K562 (cell line): ENCODE results near the gene MGAT4C. TPM values are rescaled to one million over a fixed set of nuclear protein-coding genes. Genes with fewer than 3 reads are reported as not detected.

Source experiments
- ATAC-seq: fragments of 200-7000 bp; cut with Tn5 transposase; 3 replicates; pipeline ENCODE4 v1.9.1; 2020; ENCODE audit warnings: moderate library complexity
- BruUV-seq: library from RNA; stranded (reverse); fragments of 400-500 nt; replicated peaks from 2 replicates; lab custom pipeline; 2021; lab: Mats Ljungman, UMichigan
- CTCF ChIA-PET: fragments of 300-600 bp; formaldehyde crosslinking; extraction: SDS; loops from one replicate; lab custom pipeline; 2021; ENCODE audit warnings: low intra/inter-chr PET ratio; lab: Yijun Ruan, JAX
- POLR2A ChIA-PET: fragments of 300-600, 350-650 bp; sonication (Branson Sonifier 250); formaldehyde crosslinking; extraction: SDS; loops from one replicate; lab custom pipeline; 2021; ENCODE audit warnings: antibody characterized with exemption, inconsistent platforms; lab: Yijun Ruan, JAX
- DNase-seq, 4 experiments: peaks; one replicate each; pipeline versions ENCODE4 v3.0.0 to v3.0.0-alpha.2; 2011 to 2018; ENCODE audit warnings: low spot score in 3 of 4, mixed read lengths in 3 of 4; ENCODE audit errors: extremely low read depth in 1 of 4
- FAIRE-seq: peaks from 2 replicates; lab custom pipeline; 2011; peaks lifted over from hg19 to GRCh38; lab: Jason Lieb, UNC
- H2AFZ ChIP-seq: 2 replicates; pipeline ENCODE4 v1.6.0; 2011; ENCODE audit warnings: low read depth, low read length, control low read depth, inconsistent platforms
- H3K27ac ChIP-seq: fragments of 200-600 bp; 3 replicates; pipeline ENCODE4 v1.8.0; 2011; ENCODE audit warnings: low read depth, mild to moderate bottlenecking, control low read depth, inconsistent platforms, low read length, moderate library complexity, mixed read lengths; ENCODE audit errors: extremely low read depth
- H3K27me3 ChIP-seq, 2 experiments: fragments of 300-600 bp in 1 of 2; 2 replicates in 1 of 2; 3 replicates in 1 of 2; pipeline versions ENCODE4 v1.6.0 to v1.8.0; 2011; ENCODE audit warnings: inconsistent platforms in 2 of 2, low read length in 2 of 2, mild to moderate bottlenecking in 1 of 2, mixed read lengths in 1 of 2, moderate library complexity in 1 of 2; ENCODE audit not compliant: control insufficient read depth in 2 of 2, insufficient read depth in 2 of 2
- H3K36me3 ChIP-seq: fragments of 300-600 bp; 3 replicates; pipeline ENCODE4 v1.8.0; 2011; ENCODE audit warnings: mild to moderate bottlenecking, low read length, inconsistent platforms; ENCODE audit not compliant: control insufficient read depth, insufficient read depth
- H3K4me1 ChIP-seq, 2 experiments: fragments of 200-600 bp in 1 of 2; replicated peaks in 1 of 2; 2 replicates in 1 of 2; 3 replicates in 1 of 2; pipeline versions ENCODE4 v1.5.1 to v1.8.0; 2011; ENCODE audit warnings: inconsistent platforms in 2 of 2, low read length in 2 of 2, mild to moderate bottlenecking in 1 of 2, mixed read lengths in 1 of 2, moderate library complexity in 1 of 2; ENCODE audit not compliant: control insufficient read depth in 2 of 2, insufficient read depth in 2 of 2
- H3K4me2 ChIP-seq: 2 replicates; pipeline ENCODE4 v1.6.1; 2011; ENCODE audit warnings: low read length, control low read depth, inconsistent platforms, mixed read lengths; ENCODE audit not compliant: insufficient read depth
- H3K4me3 ChIP-seq: fragments of 200-600 bp; sonication (generic), shearing (Covaris generic); 2 replicates; pipeline ENCODE4 v1.5.1; 2016; ENCODE audit warnings: control low read depth, inconsistent platforms
- H3K79me2 ChIP-seq: fragments of 200-600 bp; 3 replicates; pipeline ENCODE4 v1.8.0; 2011; ENCODE audit warnings: low read length, inconsistent platforms; ENCODE audit not compliant: control insufficient read depth, insufficient read depth
- H3K9ac ChIP-seq, 2 experiments: 2 replicates each; pipeline versions ENCODE4 v1.6.0 to v1.6.1; 2011; ENCODE audit warnings: low read depth in 2 of 2, low read length in 2 of 2, control low read depth in 1 of 2, inconsistent platforms in 1 of 2, mild to moderate bottlenecking in 1 of 2, mixed read lengths in 1 of 2; ENCODE audit not compliant: insufficient read depth in 1 of 2
- H3K9me1 ChIP-seq: one replicate; pipeline ENCODE4 v1.6.0; 2011; ENCODE audit warnings: inconsistent platforms, mild to moderate bottlenecking, low read length, moderate library complexity; ENCODE audit not compliant: control insufficient read depth, insufficient read depth
- H3K9me3 ChIP-seq: replicated peaks from 2 replicates; pipeline ENCODE4 v1.5.1; 2011; ENCODE audit warnings: low read depth, low read length, inconsistent platforms; ENCODE audit not compliant: control insufficient read depth, insufficient read depth
- H4K20me1 ChIP-seq: replicated peaks from 2 replicates; pipeline ENCODE4 v1.6.1; 2011; ENCODE audit warnings: low read length, inconsistent platforms, mixed read lengths; ENCODE audit not compliant: control insufficient read depth, insufficient read depth
- CHCHD3 ChIP-seq: fragments of 250-450 bp; sonication (Bioruptor Pico); IDR thresholded peaks from 2 replicates; pipeline ENCODE4 v2.1.2; 2022; ENCODE audit warnings: mild to moderate bottlenecking
- DMBX1 ChIP-seq: fragments of 250-450 bp; sonication (Bioruptor Pico); IDR thresholded peaks from 2 replicates; pipeline ENCODE4 v1.8.0; 2022; ENCODE audit warnings: inconsistent platforms, mild to moderate bottlenecking, moderate library complexity, borderline replicate concordance
- GTF2F1 ChIP-seq: IDR thresholded peaks from 2 replicates; pipeline ENCODE4 v1.6.1; 2011; ENCODE audit warnings: low read depth, low read length, improper control_type of control experiment
- LARP7 ChIP-seq: fragments of 450-650 bp; IDR thresholded peaks from 2 replicates; pipeline ENCODE4 v1.6.1; 2016
- STAG1 ChIP-seq: sonication (generic); formaldehyde crosslinking; IDR thresholded peaks from 2 replicates; pipeline ENCODE4 v1.5.0; 2020; ENCODE audit warnings: missing genetic modification reagents, borderline replicate concordance
- TCF3 ChIP-seq: sonication (generic); formaldehyde crosslinking; IDR thresholded peaks from 2 replicates; pipeline ENCODE4 v1.4.0; 2020; ENCODE audit warnings: mild to moderate bottlenecking, missing genetic modification reagents
- ZFP30 ChIP-seq: fragments of 250-450 bp; sonication (Bioruptor Pico); IDR thresholded peaks from 2 replicates; pipeline ENCODE4 v1.8.0; 2022; ENCODE audit warnings: moderate library complexity, mild to moderate bottlenecking, inconsistent platforms, borderline replicate concordance
- ZNF184 ChIP-seq: sonication (generic); formaldehyde crosslinking; IDR thresholded peaks from 2 replicates; pipeline ENCODE4 v1.5.0; 2020; ENCODE audit warnings: missing genetic modification reagents
- ZNF217 ChIP-seq: sonication (generic); formaldehyde crosslinking; IDR thresholded peaks from 2 replicates; pipeline ENCODE4 v1.8.0; 2022; ENCODE audit warnings: mild to moderate bottlenecking, missing genetic modification reagents
- ZNF407 ChIP-seq: fragments of 450-650 bp; IDR thresholded peaks from 2 replicates; pipeline ENCODE4 v1.6.1; 2016; ENCODE audit warnings: low read depth
- WGBS: fragments of 100-300 bp; shearing (Covaris generic); methylation state at CpG from one replicate; pipeline ENCODE4 v1.1.6; 2016; ENCODE audit warnings: low coverage, mixed read lengths; ENCODE audit not compliant: insufficient coverage; ENCODE audit errors: missing lambda C conversion rate; 5-methylcytosine and 5-hydroxymethylcytosine counted together
- in situ Hi-C: fragments of 300-500 bp; cut with MboI; formaldehyde crosslinking; loops from 4 replicates; pipeline ENCODE4 v1.15.0; 2018; ENCODE audit warnings: inconsistent platforms, mixed read lengths
- intact Hi-C: fragments of 100-400 bp; cut with micrococcal nuclease; formaldehyde crosslinking; loops from 2 replicates; pipeline ENCODE4 v1.14.2; 2022
- polyA plus RNA-seq, 8 experiments: library from polyadenylated mRNA; depleted of rRNA in 4 of 8; stranded (reverse) in 5 of 8; unstranded in 3 of 8; fragments of >200 nt; fragmentation: Nextera tagmentation in 2 of 8; fragmentation: Illumina TruSeq in 1 of 8; extraction: Ambion mirVana in 2 of 8; extraction: Trizol in 1 of 8; gene quantifications; 2 replicates each; pipeline versions ENCODE4 v1.2.1 to v1.2.3, GENCODE V29; 2011 to 2014; ENCODE audit warnings: inconsistent platforms in 1 of 8, missing spikeins in 1 of 8
- total RNA-seq, 7 experiments: library from RNA; depleted of rRNA in 6 of 7; stranded (reverse); fragments of >200 nt in 6 of 7; fragmentation: Illumina TruSeq in 2 of 7; extraction: Trizol in 2 of 7; gene quantifications; 2 replicates each; pipeline versions ENCODE4 v1.2.1 to v1.2.3, GENCODE V29; 2011 to 2021; ENCODE audit warnings: low replicate concordance in 1 of 7
- TF ChIP-seq, protein P1 (sequence below): fragments of 450-650 bp; conservative IDR thresholded peaks from 2 replicates; pipeline ENCODE4 v1.6.1; 2016; ENCODE audit warnings: missing genetic modification characterization, low read depth, mild to moderate bottlenecking, control low read depth, missing compliant biosample characterization

The MGAT4C gene
- total and polyA plus RNA-seq, 9 of the 15 experiments (the other 6 are each of a cell fraction or from before 2014, with no cell fraction given), result not detected

GRCh38 chr12:86216591-86216990 lies 39.6 kb downstream of the MGAT4C start:
- intact Hi-C loops, result no loop called here
- H3K4me2 ChIP-seq, result no peak overlapping the region
- no peaks in the 10 kb centered on the region for H4K20me1 ChIP-seq
- no peak overlapping the region for H3K9ac ChIP-seq
- no peak overlapping the region for H3K4me3 ChIP-seq
- in situ Hi-C loops, result no loop called here
- no peaks in the 10 kb centered on the region for H3K9me3 ChIP-seq
- H3K27me3 ChIP-seq, result no peaks in the 10 kb centered on the region
- DNase-seq (no peak), ATAC-seq (no peak), FAIRE-seq (no peak)
- H2AFZ ChIP-seq, result no peak overlapping the region
- no TSS peak for BruUV-seq
- H3K36me3 ChIP-seq, result no peaks in the 10 kb centered on the region
- no peaks in the 10 kb centered on the region for H3K9me1 ChIP-seq
- no peaks in the 10 kb centered on the region for H3K4me1 ChIP-seq
- no peaks in the 10 kb centered on the region for H3K79me2 ChIP-seq
- no peak for TF ChIP-seq ZNF407
- TF ChIP-seq LARP7, result no peak
- TF ChIP-seq, protein P1, sequence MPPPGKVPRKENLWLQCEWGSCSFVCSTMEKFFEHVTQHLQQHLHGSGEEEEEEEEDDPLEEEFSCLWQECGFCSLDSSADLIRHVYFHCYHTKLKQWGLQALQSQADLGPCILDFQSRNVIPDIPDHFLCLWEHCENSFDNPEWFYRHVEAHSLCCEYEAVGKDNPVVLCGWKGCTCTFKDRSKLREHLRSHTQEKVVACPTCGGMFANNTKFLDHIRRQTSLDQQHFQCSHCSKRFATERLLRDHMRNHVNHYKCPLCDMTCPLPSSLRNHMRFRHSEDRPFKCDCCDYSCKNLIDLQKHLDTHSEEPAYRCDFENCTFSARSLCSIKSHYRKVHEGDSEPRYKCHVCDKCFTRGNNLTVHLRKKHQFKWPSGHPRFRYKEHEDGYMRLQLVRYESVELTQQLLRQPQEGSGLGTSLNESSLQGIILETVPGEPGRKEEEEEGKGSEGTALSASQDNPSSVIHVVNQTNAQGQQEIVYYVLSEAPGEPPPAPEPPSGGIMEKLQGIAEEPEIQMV (tag), result no peak
- no peak for TF ChIP-seq TCF3 (CRISPR knock-in tag)
- TF ChIP-seq ZNF217 (CRISPR knock-in tag), result no peak
- no peak for TF ChIP-seq STAG1 (CRISPR knock-in tag)
- TF ChIP-seq DMBX1, result no peak
- TF ChIP-seq ZFP30 (CRISPR knock-in tag), result no peak
- TF ChIP-seq CHCHD3, result no peak
- TF ChIP-seq ZNF184 (CRISPR knock-in tag), result no peak
- TF ChIP-seq GTF2F1, result no peak
- POLR2A ChIA-PET, result no interaction called here
- WGBS, result 4% methylated on average over 2 of the region's 2 CpGs
- no peak overlapping the region for H3K27ac ChIP-seq
- CTCF ChIA-PET, result no interaction called here
